Neuronal stem cell (in vitro differentiated cells): ENCODE data around the gene BSG.

Experiments
- DNase-seq: peaks from one replicate; pipeline ENCODE4 v3.0.0-alpha.2; 2013; ENCODE audit warnings: low spot score
- H2AFZ ChIP-seq: one replicate; pipeline ENCODE4 v1.6.1; 2013; ENCODE audit warnings: mild to moderate bottlenecking, low read length, inconsistent platforms
- H2AK5ac ChIP-seq: 2 replicates; pipeline ENCODE4 v1.6.1; 2013; ENCODE audit warnings: low read depth, mild to moderate bottlenecking, inconsistent platforms, low read length, moderate library complexity, mixed read lengths
- H2BK120ac ChIP-seq: 2 replicates; pipeline ENCODE4 v1.6.1; 2013; ENCODE audit warnings: low read depth, mild to moderate bottlenecking, inconsistent platforms, low read length, moderate library complexity, mixed read lengths
- H2BK12ac ChIP-seq: one replicate; pipeline ENCODE4 v1.6.1; 2013; ENCODE audit warnings: low read length, inconsistent platforms
- H2BK15ac ChIP-seq: 2 replicates; pipeline ENCODE4 v1.6.1; 2013; ENCODE audit warnings: mild to moderate bottlenecking, low read length, inconsistent platforms, mixed read lengths
- H2BK5ac ChIP-seq: one replicate; pipeline ENCODE4 v1.6.1; 2013; ENCODE audit warnings: inconsistent platforms, mild to moderate bottlenecking, low read length, moderate library complexity
- H3K14ac ChIP-seq: one replicate; pipeline ENCODE4 v1.6.1; 2013; ENCODE audit warnings: low read length, inconsistent platforms
- H3K18ac ChIP-seq: 2 replicates; pipeline ENCODE4 v1.6.1; 2013; ENCODE audit warnings: low read length, inconsistent platforms
- H3K23ac ChIP-seq: 2 replicates; pipeline ENCODE4 v1.6.1; 2013; ENCODE audit warnings: low read depth, mild to moderate bottlenecking, mixed read lengths, low read length, inconsistent platforms; ENCODE audit not compliant: poor library complexity
- H3K27ac ChIP-seq: replicated peaks from 3 replicates; pipeline ENCODE4 v1.5.1; 2013; ENCODE audit warnings: low read length, inconsistent platforms
- H3K27me3 ChIP-seq, 3 experiments: 2 replicates each; pipeline ENCODE4 v1.6.1; 2013; ENCODE audit warnings: low read length in 3 of 3, mild to moderate bottlenecking in 2 of 3, inconsistent platforms in 1 of 3, low read depth in 1 of 3, mixed read lengths in 1 of 3, moderate library complexity in 1 of 3; ENCODE audit not compliant: control insufficient read depth in 3 of 3, insufficient read depth in 3 of 3
- H3K36me3 ChIP-seq, 2 donors: replicated peaks in 1 of 2; 2 replicates each; pipeline ENCODE4 v1.6.1; 2013; ENCODE audit warnings: low read length in 2 of 2; ENCODE audit not compliant: control insufficient read depth in 2 of 2, insufficient read depth in 2 of 2
- H3K4ac ChIP-seq: 2 replicates; pipeline ENCODE4 v1.6.1; 2013; ENCODE audit warnings: inconsistent platforms, mild to moderate bottlenecking, low read length, moderate library complexity
- H3K4me1 ChIP-seq, 2 donors: 1 replicate in 1 of 2; 2 replicates in 1 of 2; pipeline ENCODE4 v1.6.1; 2013; ENCODE audit warnings: low read length in 2 of 2, low read depth in 1 of 2; ENCODE audit not compliant: control insufficient read depth in 2 of 2, insufficient read depth in 1 of 2
- H3K4me2 ChIP-seq: one replicate; pipeline ENCODE4 v1.6.1; 2013; ENCODE audit warnings: mild to moderate bottlenecking, low read length, inconsistent platforms; ENCODE audit not compliant: insufficient read depth, poor library complexity, severe bottlenecking
- H3K4me3 ChIP-seq, 2 donors: 2 replicates each; pipeline ENCODE4 v1.5.1; 2013; ENCODE audit warnings: low read length in 2 of 2, mild to moderate bottlenecking in 2 of 2, inconsistent platforms in 1 of 2, moderate library complexity in 1 of 2
- H3K79me1 ChIP-seq: one replicate; pipeline ENCODE4 v1.6.1; 2013; ENCODE audit warnings: low read depth, mild to moderate bottlenecking, inconsistent platforms, low read length, moderate library complexity
- H3K9ac ChIP-seq: one replicate; pipeline ENCODE4 v1.6.1; 2013; ENCODE audit warnings: mild to moderate bottlenecking, low read depth, low read length, inconsistent platforms; ENCODE audit not compliant: poor library complexity
- H3K9me3 ChIP-seq, 2 donors: replicated peaks in 1 of 2; 2 replicates each; pipeline versions ENCODE3 to v1.6.1; 2013; ENCODE audit warnings: low read length in 2 of 2, mild to moderate bottlenecking in 2 of 2, inconsistent platforms in 1 of 2, low read depth in 1 of 2, mixed read lengths in 1 of 2, moderate library complexity in 1 of 2; ENCODE audit not compliant: control insufficient read depth in 2 of 2, insufficient read depth in 1 of 2
- H4K8ac ChIP-seq: one replicate; pipeline ENCODE4 v1.6.1; 2013; ENCODE audit warnings: low read depth, mild to moderate bottlenecking, inconsistent platforms, low read length, moderate library complexity
- H4K91ac ChIP-seq: one replicate; pipeline ENCODE4 v1.6.1; 2013; ENCODE audit warnings: low read length, low read depth, mild to moderate bottlenecking, inconsistent platforms; ENCODE audit not compliant: poor library complexity
- WGBS, 2 donors: extraction: QIAGEN DNeasy Blood & Tissue Kit; methylation state at CpG; one replicate each; pipeline ENCODE4 v1.1.7; 2013; ENCODE audit warnings: missing lambda C conversion rate in 2 of 2, mixed read lengths in 1 of 2; ENCODE audit not compliant: insufficient read length in 2 of 2, insufficient replicate concordance in 1 of 2; ENCODE audit errors: extremely low coverage in 2 of 2; 5-methylcytosine and 5-hydroxymethylcytosine counted together

Gene BSG

DNA sequence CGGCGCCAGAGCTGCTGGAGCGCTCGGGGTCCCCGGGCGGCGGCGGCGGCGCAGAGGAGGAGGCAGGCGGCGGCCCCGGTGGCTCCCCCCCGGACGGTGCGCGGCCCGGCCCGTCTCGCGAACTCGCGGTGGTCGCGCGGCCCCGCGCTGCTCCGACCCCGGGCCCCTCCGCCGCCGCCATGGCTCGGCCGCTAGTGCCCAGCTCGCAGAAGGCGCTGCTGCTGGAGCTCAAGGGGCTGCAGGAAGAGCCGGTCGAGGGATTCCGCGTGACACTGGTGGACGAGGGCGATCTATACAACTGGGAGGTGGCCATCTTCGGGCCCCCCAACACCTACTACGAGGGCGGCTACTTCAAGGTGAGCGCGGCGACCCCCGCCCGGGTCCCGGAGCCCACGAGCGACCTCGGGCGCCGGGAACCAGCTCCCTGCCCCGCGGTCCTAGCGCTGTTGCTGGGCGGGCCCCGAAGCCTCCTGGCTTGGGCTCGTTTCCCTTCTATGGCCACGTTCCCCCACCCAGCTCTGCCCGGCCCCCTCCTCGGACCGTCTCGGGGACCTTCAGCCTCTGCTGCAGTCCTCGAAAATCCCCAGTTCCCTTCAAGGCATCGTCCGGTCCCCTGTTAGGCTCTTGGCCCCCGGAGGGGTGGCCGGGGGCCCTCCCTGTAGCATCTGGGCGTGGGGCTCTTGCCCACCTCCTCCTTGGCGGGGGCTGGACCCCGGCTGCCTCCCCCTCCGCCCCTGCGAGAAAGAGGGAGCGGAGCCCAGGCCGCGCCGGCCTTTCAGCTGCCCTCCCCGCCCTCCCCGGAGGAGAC is 40.4 kb upstream of the BSG start, which contains the start of gene CDC34:
Gene CDC34, plus strand, starts transcription at position 8 of the 808 bp plus-strand sequence. Its CDS starts 172 bp downstream, at position 180.
- H3K23ac ChIP-seq: peak within 1 kb of the TSS; percentile 99
- H4K8ac ChIP-seq: peak within 1 kb of the TSS; percentile 65
- H3K9me3 ChIP-seq: no peaks in the 10 kb centered on the region
- peak within 1 kb of the TSS; percentile 97 for H2AFZ ChIP-seq
- peaks cover 11 to 12% of the 10 kb centered on the region in 2 donors for H3K4me1 ChIP-seq
- peaks cover 20 to 34% of the 10 kb centered on the region in 2 donors for H3K36me3 ChIP-seq
- H3K4me3 ChIP-seq: peak within 1 kb of the TSS; percentile 97
- H3K27ac ChIP-seq: peak within 1 kb of the TSS; percentile 97
- H3K14ac ChIP-seq: peak within 1 kb of the TSS; percentile 71
- H2BK120ac ChIP-seq: peak within 1 kb of the TSS; percentile 91
- H2BK15ac ChIP-seq: peak within 1 kb of the TSS; percentile 89
- peak within 1 kb of the TSS; percentile 99 for H2AK5ac ChIP-seq
- peaks cover 43% of the 10 kb centered on the region for H3K79me1 ChIP-seq
- DNase-seq: no peak
- H3K4me2 ChIP-seq: peak within 1 kb of the TSS; percentile 98
- H2BK12ac ChIP-seq: peak within 1 kb of the TSS; percentile 99
- H4K91ac ChIP-seq: peak within 1 kb of the TSS; percentile 72
- H3K4ac ChIP-seq: peak within 1 kb of the TSS; percentile 23
- peak within 1 kb of the TSS; percentile 99 for H2BK5ac ChIP-seq
- peak within 1 kb of the TSS; percentile 97 for H3K9ac ChIP-seq
- H3K18ac ChIP-seq: peak within 1 kb of the TSS; percentile 100
- no CpG with 5 or more reads among the region's 84 CpGs for WGBS, 2 donors
- no peaks in the 10 kb centered on the region for H3K27me3 ChIP-seq

GRCh38 chr19:532561-533363 is 39.6 kb upstream of the BSG start:
- peaks cover 45% of the 10 kb centered on the region for H3K79me1 ChIP-seq
- peak overlapping the region; percentile 99 for H2AK5ac ChIP-seq
- peaks cover 11 to 12% of the 10 kb centered on the region in 2 donors for H3K4me1 ChIP-seq
- no peaks in the 10 kb centered on the region for H3K27me3 ChIP-seq
- no CpG with 5 or more reads among the region's 47 CpGs for WGBS, 2 donors
- H2BK120ac ChIP-seq: no peak overlapping the region
- H2BK15ac ChIP-seq: peak overlapping the region; percentile 89
- no peak for DNase-seq
- peak overlapping the region; percentile 97 for H3K9ac ChIP-seq
- H3K9me3 ChIP-seq: no peaks in the 10 kb centered on the region
- H2BK5ac ChIP-seq: peak overlapping the region; percentile 96
- peak overlapping the region; percentile 98 for H3K4me2 ChIP-seq
- H3K4me3 ChIP-seq: peak overlapping the region; percentile 97
- H4K91ac ChIP-seq: no peak overlapping the region
- H3K4ac ChIP-seq: no peak overlapping the region
- H4K8ac ChIP-seq: peak overlapping the region; percentile 65
- H3K18ac ChIP-seq: peak overlapping the region; percentile 97
- H3K23ac ChIP-seq: peak overlapping the region; percentile 99
- peak overlapping the region; percentile 43 for H2AFZ ChIP-seq
- H2BK12ac ChIP-seq: no peak overlapping the region
- peak overlapping the region; percentile 72 for H3K27ac ChIP-seq
- H3K36me3 ChIP-seq: peaks cover 22 to 39% of the 10 kb centered on the region in 2 donors
- H3K14ac ChIP-seq: peak overlapping the region; percentile 63

DNA sequence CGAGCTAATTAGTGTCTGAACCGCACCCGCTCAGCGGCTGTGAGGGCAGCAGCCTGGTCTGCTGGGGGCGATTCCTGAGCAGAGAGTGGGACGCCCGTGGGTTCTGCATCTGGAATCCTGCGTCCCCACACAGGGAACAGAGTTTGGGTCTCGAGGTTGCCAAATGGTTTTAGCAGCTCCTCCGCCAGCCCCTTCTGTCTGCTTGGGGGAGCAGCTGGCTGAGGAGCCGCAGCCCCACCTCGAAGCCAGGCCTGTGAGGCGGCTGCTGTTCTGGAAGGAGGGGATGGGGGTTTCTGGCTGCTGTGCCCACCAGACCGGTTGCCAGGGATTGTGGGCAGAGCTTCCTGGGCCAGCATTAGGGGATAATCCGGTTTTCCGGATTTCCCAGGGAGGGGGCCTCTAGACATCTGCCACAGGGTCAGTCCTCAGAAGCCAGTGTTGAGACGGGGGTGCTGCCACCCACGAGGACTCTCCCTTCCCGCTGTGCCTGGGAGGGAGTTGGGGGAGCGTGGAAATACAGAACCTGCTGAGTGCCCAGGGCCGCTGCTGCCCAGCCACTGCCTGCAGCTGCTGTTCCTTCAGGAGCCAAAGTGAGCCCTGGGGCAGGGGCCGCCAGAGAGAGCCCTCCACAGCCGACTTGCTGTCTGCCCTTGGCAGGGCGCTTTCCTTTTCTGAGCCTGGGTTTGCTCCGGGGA is 38.9 kb upstream of the BSG start:
- no CpG with 5 or more reads among the region's 25 CpGs for WGBS, 2 donors
- H4K91ac ChIP-seq: no peak overlapping the region
- H3K4ac ChIP-seq: peak overlapping the region; percentile 90
- peak overlapping the region; percentile 83 for H3K9ac ChIP-seq
- no peaks in the 10 kb centered on the region for H3K9me3 ChIP-seq
- peaks cover 50% of the 10 kb centered on the region for H3K79me1 ChIP-seq
- H3K4me1 ChIP-seq: peaks cover 11 to 12% of the 10 kb centered on the region in 2 donors
- no peak overlapping the region for H2BK120ac ChIP-seq
- H3K36me3 ChIP-seq: peaks cover 28 to 47% of the 10 kb centered on the region in 2 donors
- no peaks in the 10 kb centered on the region for H3K27me3 ChIP-seq
- no peak for DNase-seq
- H2BK12ac ChIP-seq: no peak overlapping the region
- peak overlapping the region; percentile 96 for H2BK5ac ChIP-seq
- peak overlapping the region; percentile 85 for H3K18ac ChIP-seq
- peak overlapping the region; percentile 89 for H2BK15ac ChIP-seq
- peak overlapping the region; percentile 97 for H2AK5ac ChIP-seq
- H4K8ac ChIP-seq: no peak overlapping the region
- H3K4me2 ChIP-seq: peak overlapping the region; percentile 98
- H3K4me3 ChIP-seq: peak overlapping the region; percentile 97
- H2AFZ ChIP-seq: no peak overlapping the region
- peak overlapping the region; percentile 96 for H3K23ac ChIP-seq
- peak overlapping the region; percentile 72 for H3K27ac ChIP-seq
- H3K14ac ChIP-seq: peak overlapping the region; percentile 63
